Panc1 (cell line): ENCODE results near the gene TBC1D17.

Experiments used
- CTCF ChIP-seq: fragments of 450-650 bp; IDR thresholded peaks from 2 replicates; pipeline ENCODE4 v1.5.1; 2017; ENCODE audit warnings: mild to moderate bottlenecking
- POLR2AphosphoS5 ChIP-seq: IDR thresholded peaks from 2 replicates; pipeline ENCODE4 v1.6.1; 2012; ENCODE audit warnings: mild to moderate bottlenecking, low read depth, low read length, moderate library complexity
- REST ChIP-seq, 2 experiments: IDR thresholded peaks; 2 replicates each; pipeline ENCODE4 v1.6.1; 2011 to 2012; ENCODE audit warnings: low read depth in 2 of 2, control low read depth in 1 of 2, low read length in 1 of 2, mild to moderate bottlenecking in 1 of 2, moderate library complexity in 1 of 2; ENCODE audit not compliant: insufficient read depth in 1 of 2
- SIN3A ChIP-seq: IDR thresholded peaks from 2 replicates; pipeline ENCODE4 v1.6.1; 2012; ENCODE audit warnings: low read depth, mild to moderate bottlenecking, low read length, moderate library complexity, borderline replicate concordance; ENCODE audit not compliant: insufficient read depth
- TCF7L2 ChIP-seq: IDR thresholded peaks from 2 replicates; pipeline ENCODE4 v1.6.1; 2011; ENCODE audit warnings: mild to moderate bottlenecking, low read depth, low read length, inconsistent platforms

- TF ChIP-seq CTCF (no peak), POLR2AphosphoS5 (no peak), TCF7L2 (no peak), REST (IDR thresholded peaks at IDR 0.05; ENCODE audit: insufficient read depth in 1 of 2, low read depth in 2 of 2, low read length in 1 of 2) (no peak), SIN3A (no peak)
Observed at GRCh38 chr19:49881186-49881585, 3.7 kb downstream of the TBC1D17 start.
